Cardiac fibroblast (primary cell): ENCODE data around the gene UBE2C.

Experiments used
- DNase-seq, 2 donors: peaks; one replicate each; pipeline versions ENCODE4 v3.0.0 to v3.0.0-alpha.2; 2010; ENCODE audit warnings: low read depth in 2 of 2
- H3K4me3 ChIP-seq, 2 donors: replicated peaks in 1 of 2; 1 replicate in 1 of 2; 2 replicates in 1 of 2; pipeline ENCODE4 v1.5.1; 2011; ENCODE audit warnings: low read depth in 2 of 2, low read length in 2 of 2, mild to moderate bottlenecking in 2 of 2, moderate library complexity in 1 of 2
- CTCF ChIP-seq: IDR thresholded peaks from one replicate; pipeline ENCODE4 v1.5.1; 2011; ENCODE audit warnings: low read depth, mild to moderate bottlenecking, low read length, inconsistent platforms

Gene UBE2C

DNA sequence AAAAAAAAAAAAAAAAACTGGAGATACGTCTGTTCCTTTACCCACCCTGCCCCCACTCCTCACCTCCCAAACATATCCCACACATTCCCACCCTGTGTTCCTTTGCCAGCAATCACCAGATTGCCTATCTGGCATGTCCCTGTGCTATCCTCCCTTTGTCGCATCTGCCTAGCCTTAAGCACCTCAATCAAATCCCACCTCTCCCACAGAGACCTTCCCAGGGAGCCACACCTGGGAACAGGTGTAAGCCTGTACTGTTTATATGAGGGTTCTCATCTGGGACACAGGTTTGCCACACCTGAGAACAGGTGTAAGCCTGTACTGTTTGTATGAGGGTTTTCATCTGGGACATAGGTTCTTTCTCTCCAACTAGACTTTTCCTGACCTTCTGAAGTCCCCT is 37.5 kb upstream of the UBE2C start:
- TF ChIP-seq CTCF, result no peak
- H3K4me3 ChIP-seq, result no peak overlapping the region
- no peak for DNase-seq

GRCh38 chr20:45775411-45775810 is 37.0 kb upstream of the UBE2C start:
- H3K4me3 ChIP-seq, result no peak overlapping the region
- TF ChIP-seq CTCF, result no peak
- no peak for DNase-seq

DNA sequence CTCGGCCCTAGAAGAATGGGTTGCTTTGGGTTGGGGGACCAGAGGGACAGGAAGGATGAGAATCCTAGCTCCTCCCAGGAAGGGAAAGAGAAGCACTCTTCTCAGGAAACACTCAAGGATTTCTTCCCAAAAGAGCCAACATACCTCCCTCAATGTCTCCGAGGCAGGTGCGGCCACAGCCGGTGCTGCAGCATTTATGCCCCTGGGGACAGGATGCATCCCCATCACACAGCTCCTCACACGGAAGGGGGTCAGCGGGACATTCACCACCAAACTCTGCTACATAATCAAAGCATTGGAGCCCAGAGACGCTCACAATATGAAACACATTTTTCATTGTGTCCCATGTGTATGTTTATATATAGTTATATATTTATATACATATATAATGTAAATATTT is 35.5 kb upstream of the UBE2C start:
- no peak for DNase-seq
- TF ChIP-seq CTCF, result no peak
- H3K4me3 ChIP-seq, result no peak overlapping the region

- DNase-seq, result peak; percentile 98 to 99
- TF ChIP-seq CTCF, result no peak
- no peak overlapping the region for H3K4me3 ChIP-seq
Observed at GRCh38 chr20:45779011-45779915, 33.2 kb upstream of the UBE2C start.

DNA sequence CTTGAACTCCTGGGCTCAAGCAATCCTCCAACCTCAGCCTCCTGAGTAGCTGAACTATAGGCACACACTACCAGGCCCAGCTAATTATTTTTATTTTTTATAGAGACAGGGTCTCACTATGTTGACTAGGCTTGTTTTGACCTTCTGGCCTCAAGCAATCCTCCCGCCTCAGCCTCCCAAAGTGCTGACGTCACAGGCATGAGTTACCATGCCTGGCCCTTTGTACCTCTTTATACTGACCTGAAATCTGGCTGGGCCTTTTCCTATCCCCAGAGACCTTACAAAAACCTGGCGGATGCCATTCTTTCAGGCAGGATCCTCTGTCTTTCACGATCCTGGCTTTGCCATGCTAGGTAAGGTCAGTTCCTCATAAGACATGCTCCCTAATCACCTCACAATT is 32.3 kb upstream of the UBE2C start:
- DNase-seq, result peak in 1 of 2 donors; percentile 40
- TF ChIP-seq CTCF, result no peak
- no peak overlapping the region for H3K4me3 ChIP-seq

DNA sequence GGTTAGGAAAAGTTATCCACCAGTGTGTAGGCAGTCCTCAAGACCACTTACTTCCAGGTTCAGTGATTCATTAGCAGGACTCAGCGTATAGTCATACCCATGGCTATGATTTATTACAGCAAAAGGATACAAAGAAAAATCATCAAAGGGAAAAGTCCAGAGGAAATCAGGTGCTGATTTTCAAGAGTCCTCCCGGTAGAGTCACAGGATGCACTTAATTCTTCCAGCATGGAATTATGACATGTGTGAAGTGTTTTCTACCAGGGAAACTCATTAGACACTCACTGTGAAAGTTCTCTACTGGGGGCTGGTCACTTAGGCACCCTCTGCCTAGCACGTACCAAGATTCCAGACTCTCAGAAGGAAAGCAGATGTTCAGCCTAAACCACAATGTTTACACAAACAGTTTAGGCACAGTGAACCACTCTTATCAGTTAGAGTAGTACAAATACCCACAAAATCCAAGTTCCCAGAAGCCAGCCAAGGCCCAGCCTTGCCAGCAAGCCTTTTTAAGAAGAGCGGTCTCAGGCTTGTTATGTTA is 31.0 kb upstream of the UBE2C start:
- peak; percentile 88 to 90 for DNase-seq

More for the DNA sequence above, 31.0 kb upstream of the UBE2C start:
- no peak for TF ChIP-seq CTCF
- no peak overlapping the region for H3K4me3 ChIP-seq
